RWPE1 (cell line): ENCODE results near the gene TMC4.
"Not testable (repeated sequence)": the region's sequence is repeated elsewhere in the genome, so short reads cannot be mapped to it uniquely, and the experiment has no call there.

Source experiments
- CTCF ChIA-PET: fragments of 350-600 bp; sonication (Branson Sonifier 250); formaldehyde crosslinking; extraction: SDS; loops from one replicate; lab custom pipeline; 2021; lab: Yijun Ruan, JAX
- POLR2A ChIA-PET: fragments of 400-600 bp; formaldehyde crosslinking; extraction: SDS; loops from one replicate; lab custom pipeline; 2020; ENCODE audit warnings: antibody characterized with exemption; ENCODE audit not compliant: low non-redundant PET; lab: Yijun Ruan, JAX
- DNase-seq: peaks from one replicate; pipeline ENCODE4 v3.0.0; 2012; ENCODE audit warnings: low spot score
- H3K27ac ChIP-seq: fragments of 450-650 bp; 2 replicates; pipeline ENCODE4 v1.5.1; 2017
- CTCF ChIP-seq: fragments of 450-650 bp; conservative IDR thresholded peaks from 2 replicates; pipeline ENCODE4 v1.5.1; 2017; ENCODE audit warnings: low read depth, mild to moderate bottlenecking

TMC4 gene

GRCh38 chr19:54201172-54201701 lies 28.3 kb upstream of the TMC4 start:
- peak overlapping the region; percentile 86 for H3K27ac ChIP-seq
- POLR2A ChIA-PET: interaction anchor here (0.7 to 1.5 kb wide), 4 partner anchors 9 to 34 kb away, joined by 3 to 9 read pairs (median 4); partner anchors contain the start of gene MBOAT7
- no peak for DNase-seq

GRCh38 chr19:54199401-54199800 lies 26.4 kb upstream of the TMC4 start:
- ChIA-PET POLR2A (interaction anchor here (1.4 kb wide), 1 partner anchor 9 kb away, joined by 4 read pairs; the partner anchor contains the start of gene MBOAT7), CTCF (no interaction called here)
- no peak for TF ChIP-seq CTCF
- no peak for DNase-seq
- peak overlapping the region; percentile 86 for H3K27ac ChIP-seq

More at GRCh38 chr19:54201172-54201701, 28.3 kb upstream of the TMC4 start:
- TF ChIP-seq CTCF: no peak
- CTCF ChIA-PET: interaction anchor here (1.3 kb wide), 1 partner anchor 45 kb away, joined by 3 read pairs; no protein-coding TSS in a partner anchor

GRCh38 chr19:54197121-54197520 lies 24.2 kb upstream of the TMC4 start:
- CTCF ChIA-PET: no interaction called here
- H3K27ac ChIP-seq: peak overlapping the region; percentile 69
- POLR2A ChIA-PET: no interaction called here
- no peak for DNase-seq
- no peak for TF ChIP-seq CTCF

- TF ChIP-seq CTCF: no peak
Measured at GRCh38 chr19:54196536-54196935, 23.6 kb upstream of the TMC4 start.

GRCh38 chr19:54194463-54194862 lies 21.5 kb upstream of the TMC4 start:
- CTCF ChIA-PET, DNase-seq, H3K27ac ChIP-seq, POLR2A ChIA-PET: not testable (repeated sequence)

More at GRCh38 chr19:54196536-54196935, 23.6 kb upstream of the TMC4 start:
- no peak for DNase-seq
- ChIA-PET CTCF (no interaction called here), POLR2A (no interaction called here)
- peak overlapping the region; percentile 65 for H3K27ac ChIP-seq

GRCh38 chr19:54193011-54193410 lies 20.1 kb upstream of the TMC4 start:
- CTCF ChIA-PET: no interaction called here
- POLR2A ChIA-PET: no interaction called here
- no peak for TF ChIP-seq CTCF
- no peak for DNase-seq
- H3K27ac ChIP-seq: 0 out of 2 replicates have a peak overlapping the region, but pooled peaks have one; percentile 12

- CTCF ChIA-PET: no interaction called here
- POLR2A ChIA-PET: interaction anchor here (0.5 kb wide), 1 partner anchor 41 kb away, joined by 4 read pairs; no protein-coding TSS in a partner anchor
- no peak for DNase-seq
- TF ChIP-seq CTCF: no peak
- peak overlapping the region; percentile 95 for H3K27ac ChIP-seq
Measured at GRCh38 chr19:54191811-54192453, 19.0 kb upstream of the TMC4 start.
